ENCODE data around the gene PIP4K2A. TPM values are rescaled to one million over a fixed set of nuclear protein-coding genes. Genes with fewer than 3 reads are reported as not detected.

Gene PIP4K2A
- total and polyA plus RNA-seq, 2 donors: 23.8 to 60.4 TPM

- H3K4me1 ChIP-seq (ENCODE audit: control insufficient read depth in 2 of 2, insufficient read depth in 2 of 2, low read length in 2 of 2): peaks cover 28 to 71% of the 10 kb centered on the region in 2 donors
- H3K4me3 ChIP-seq (ENCODE audit: low read length in 2 of 2): no peak overlapping the region
- WGBS: 45% methylated on average over 4 of the region's 4 CpGs
- peak overlapping the region; percentile 80 to 84 for H3K27ac ChIP-seq (ENCODE audit: low read depth in 1 of 2, low read length in 1 of 2)
- DNase-seq (ENCODE audit: low read depth in 6 of 9, low spot score in 9 of 9): no peak
- no peaks in the 10 kb centered on the region for H3K36me3 ChIP-seq (ENCODE audit: control insufficient read depth in 2 of 2, insufficient read depth in 2 of 2, low read length in 1 of 2)
- no peaks in the 10 kb centered on the region for H3K27me3 ChIP-seq (ENCODE audit: control insufficient read depth in 2 of 2, insufficient read depth in 1 of 2, low read length in 1 of 2)
- H3K9me3 ChIP-seq (ENCODE audit: control insufficient read depth in 2 of 2, insufficient read depth in 1 of 2, low read length in 1 of 2): no peaks in the 10 kb centered on the region
Observed at GRCh38 chr10:22681783-22682183, 32.6 kb downstream of the PIP4K2A start.

- DNase-seq (ENCODE audit: low read depth in 6 of 9, low spot score in 9 of 9): no peak
- peaks cover 30 to 71% of the 10 kb centered on the region in 2 donors for H3K4me1 ChIP-seq (ENCODE audit: control insufficient read depth in 2 of 2, insufficient read depth in 2 of 2, low read length in 2 of 2)
- no peaks in the 10 kb centered on the region for H3K27me3 ChIP-seq (ENCODE audit: control insufficient read depth in 2 of 2, insufficient read depth in 1 of 2, low read length in 1 of 2)
- no peaks in the 10 kb centered on the region for H3K36me3 ChIP-seq (ENCODE audit: control insufficient read depth in 2 of 2, insufficient read depth in 2 of 2, low read length in 1 of 2)
- H3K9me3 ChIP-seq (ENCODE audit: control insufficient read depth in 2 of 2, insufficient read depth in 1 of 2, low read length in 1 of 2): no peaks in the 10 kb centered on the region
- H3K27ac ChIP-seq (ENCODE audit: low read depth in 1 of 2, low read length in 1 of 2): peak overlapping the region; percentile 74 to 84
- no peak overlapping the region for H3K4me3 ChIP-seq (ENCODE audit: low read length in 2 of 2)
- 100% methylated on average over 1 of the region's 1 CpG for WGBS
Observed at GRCh38 chr10:22681301-22681700, 33.1 kb downstream of the PIP4K2A start.

GRCh38 chr10:22679608-22680007, 34.8 kb downstream of the PIP4K2A start:
- Histone ChIP-seq H3K27ac (ENCODE audit: low read depth in 1 of 2, low read length in 1 of 2) (peak overlapping the region in 1 of 2 donors; percentile 6), H3K36me3 (ENCODE audit: control insufficient read depth in 2 of 2, insufficient read depth in 2 of 2, low read length in 1 of 2) (no peaks in the 10 kb centered on the region), H3K4me1 (ENCODE audit: control insufficient read depth in 2 of 2, insufficient read depth in 2 of 2, low read length in 2 of 2) (peaks cover 35 to 65% of the 10 kb centered on the region in 2 donors), H3K4me3 (ENCODE audit: low read length in 2 of 2) (no peak overlapping the region), H3K9me3 (ENCODE audit: control insufficient read depth in 2 of 2, insufficient read depth in 1 of 2, low read length in 1 of 2) (no peaks in the 10 kb centered on the region), H3K27me3 (ENCODE audit: control insufficient read depth in 2 of 2, insufficient read depth in 1 of 2, low read length in 1 of 2) (no peaks in the 10 kb centered on the region)
- DNase-seq (ENCODE audit: low read depth in 6 of 9, low spot score in 9 of 9): peak in 2 of 9 donors; percentile 41 to 70
- 95% methylated on average over 1 of the region's 1 CpG for WGBS

GRCh38 chr10:22677333-22677732, 37.0 kb downstream of the PIP4K2A start:
- no peaks in the 10 kb centered on the region for H3K36me3 ChIP-seq (ENCODE audit: control insufficient read depth in 2 of 2, insufficient read depth in 2 of 2, low read length in 1 of 2)
- DNase-seq (ENCODE audit: low read depth in 6 of 9, low spot score in 9 of 9): no peak
- peaks cover 19 to 55% of the 10 kb centered on the region in 2 donors for H3K4me1 ChIP-seq (ENCODE audit: control insufficient read depth in 2 of 2, insufficient read depth in 2 of 2, low read length in 2 of 2)
- H3K9me3 ChIP-seq (ENCODE audit: control insufficient read depth in 2 of 2, insufficient read depth in 1 of 2, low read length in 1 of 2): no peaks in the 10 kb centered on the region
- peak overlapping the region in 1 of 2 donors; percentile 5 for H3K27ac ChIP-seq (ENCODE audit: low read depth in 1 of 2, low read length in 1 of 2)
- H3K27me3 ChIP-seq (ENCODE audit: control insufficient read depth in 2 of 2, insufficient read depth in 1 of 2, low read length in 1 of 2): no peaks in the 10 kb centered on the region
- 80% methylated on average over 5 of the region's 5 CpGs for WGBS
- H3K4me3 ChIP-seq (ENCODE audit: low read length in 2 of 2): no peak overlapping the region

GRCh38 chr10:22676435-22676834, 37.9 kb downstream of the PIP4K2A start:
- Histone ChIP-seq H3K4me1 (ENCODE audit: control insufficient read depth in 2 of 2, insufficient read depth in 2 of 2, low read length in 2 of 2) (peaks cover 19 to 48% of the 10 kb centered on the region in 2 donors), H3K27me3 (ENCODE audit: control insufficient read depth in 2 of 2, insufficient read depth in 1 of 2, low read length in 1 of 2) (no peaks in the 10 kb centered on the region), H3K36me3 (ENCODE audit: control insufficient read depth in 2 of 2, insufficient read depth in 2 of 2, low read length in 1 of 2) (no peaks in the 10 kb centered on the region), H3K27ac (ENCODE audit: low read depth in 1 of 2, low read length in 1 of 2) (no peak overlapping the region), H3K9me3 (ENCODE audit: control insufficient read depth in 2 of 2, insufficient read depth in 1 of 2, low read length in 1 of 2) (no peaks in the 10 kb centered on the region), H3K4me3 (ENCODE audit: low read length in 2 of 2) (no peak overlapping the region)
- no peak for DNase-seq (ENCODE audit: low read depth in 6 of 9, low spot score in 9 of 9)
- 98% methylated on average over 1 of the region's 1 CpG for WGBS

- DNase-seq (ENCODE audit: low read depth in 6 of 9, low spot score in 9 of 9): no peak
- Histone ChIP-seq H3K4me3 (ENCODE audit: low read length in 2 of 2) (no peak overlapping the region), H3K27me3 (ENCODE audit: control insufficient read depth in 2 of 2, insufficient read depth in 1 of 2, low read length in 1 of 2) (no peaks in the 10 kb centered on the region), H3K9me3 (ENCODE audit: control insufficient read depth in 2 of 2, insufficient read depth in 1 of 2, low read length in 1 of 2) (no peaks in the 10 kb centered on the region), H3K4me1 (ENCODE audit: control insufficient read depth in 2 of 2, insufficient read depth in 2 of 2, low read length in 2 of 2) (peaks cover 8 to 44% of the 10 kb centered on the region in 2 donors), H3K27ac (ENCODE audit: low read depth in 1 of 2, low read length in 1 of 2) (no peak overlapping the region), H3K36me3 (ENCODE audit: control insufficient read depth in 2 of 2, insufficient read depth in 2 of 2, low read length in 1 of 2) (no peaks in the 10 kb centered on the region)
- WGBS: 91% methylated on average over 3 of the region's 3 CpGs
Observed at GRCh38 chr10:22674573-22674930, 39.8 kb downstream of the PIP4K2A start.

- Histone ChIP-seq H3K4me3 (ENCODE audit: low read length in 2 of 2) (no peak overlapping the region), H3K36me3 (ENCODE audit: control insufficient read depth in 2 of 2, insufficient read depth in 2 of 2, low read length in 1 of 2) (no peaks in the 10 kb centered on the region), H3K27me3 (ENCODE audit: control insufficient read depth in 2 of 2, insufficient read depth in 1 of 2, low read length in 1 of 2) (no peaks in the 10 kb centered on the region), H3K27ac (ENCODE audit: low read depth in 1 of 2, low read length in 1 of 2) (peak overlapping the region in 1 of 2 donors; percentile 8), H3K9me3 (ENCODE audit: control insufficient read depth in 2 of 2, insufficient read depth in 1 of 2, low read length in 1 of 2) (no peaks in the 10 kb centered on the region), H3K4me1 (ENCODE audit: control insufficient read depth in 2 of 2, insufficient read depth in 2 of 2, low read length in 2 of 2) (peaks cover 13 to 50% of the 10 kb centered on the region in 2 donors)
- DNase-seq (ENCODE audit: low read depth in 6 of 9, low spot score in 9 of 9): no peak
- WGBS: 88% methylated on average over 2 of the region's 2 CpGs
Observed at GRCh38 chr10:22673785-22674572, 40.4 kb downstream of the PIP4K2A start.

GRCh38 chr10:22673091-22673392, 41.3 kb downstream of the PIP4K2A start:
- H3K27ac ChIP-seq (ENCODE audit: low read depth in 1 of 2, low read length in 1 of 2): no peak overlapping the region
- no peak overlapping the region for H3K4me3 ChIP-seq (ENCODE audit: low read length in 2 of 2)
- DNase-seq (ENCODE audit: low read depth in 6 of 9, low spot score in 9 of 9): no peak
- no peaks in the 10 kb centered on the region for H3K27me3 ChIP-seq (ENCODE audit: control insufficient read depth in 2 of 2, insufficient read depth in 1 of 2, low read length in 1 of 2)
- no peaks in the 10 kb centered on the region for H3K36me3 ChIP-seq (ENCODE audit: control insufficient read depth in 2 of 2, insufficient read depth in 2 of 2, low read length in 1 of 2)
- WGBS: 93% methylated on average over 1 of the region's 1 CpG
- peaks cover 15 to 52% of the 10 kb centered on the region in 2 donors for H3K4me1 ChIP-seq (ENCODE audit: control insufficient read depth in 2 of 2, insufficient read depth in 2 of 2, low read length in 2 of 2)
- no peaks in the 10 kb centered on the region for H3K9me3 ChIP-seq (ENCODE audit: control insufficient read depth in 2 of 2, insufficient read depth in 1 of 2, low read length in 1 of 2)

GRCh38 chr10:22672319-22673090, 41.9 kb downstream of the PIP4K2A start:
- Histone ChIP-seq H3K9me3 (ENCODE audit: control insufficient read depth in 2 of 2, insufficient read depth in 1 of 2, low read length in 1 of 2) (no peaks in the 10 kb centered on the region), H3K4me3 (ENCODE audit: low read length in 2 of 2) (no peak overlapping the region), H3K36me3 (ENCODE audit: control insufficient read depth in 2 of 2, insufficient read depth in 2 of 2, low read length in 1 of 2) (no peaks in the 10 kb centered on the region), H3K27me3 (ENCODE audit: control insufficient read depth in 2 of 2, insufficient read depth in 1 of 2, low read length in 1 of 2) (no peaks in the 10 kb centered on the region), H3K27ac (ENCODE audit: low read depth in 1 of 2, low read length in 1 of 2) (no peak overlapping the region), H3K4me1 (ENCODE audit: control insufficient read depth in 2 of 2, insufficient read depth in 2 of 2, low read length in 2 of 2) (peaks cover 18 to 52% of the 10 kb centered on the region in 2 donors)
- WGBS: 82% methylated on average over 7 of the region's 7 CpGs
- DNase-seq (ENCODE audit: low read depth in 6 of 9, low spot score in 9 of 9): no peak
